ENCODE data around the gene CKS1B. TPM values are rescaled to one million over a fixed set of nuclear protein-coding genes. Genes with fewer than 3 reads are reported as not detected.

The CKS1B gene
- total RNA-seq, 1 experiment from 2014 or later = 258 TPM

GRCh38 chr1:154982897-154983648, 8.6 kb downstream of the CKS1B start, which contains the start of gene FLAD1 (continued):
- TF ChIP-seq ZNF671 (CRISPR knock-in tag; IDR thresholded peaks at IDR 0.05) (no peak), SP1 (CRISPR knock-in tag; conservative IDR thresholded peaks at IDR 0.05) (peak; percentile 74; the same call in 1 of the 2 replicates), ZNF121 (CRISPR knock-in tag; IDR thresholded peaks at IDR 0.05) (no peak), ZNF138 (CRISPR knock-in tag; conservative IDR thresholded peaks at IDR 0.05) (no peak), E2F4 (CRISPR knock-in tag; IDR thresholded peaks at IDR 0.05; ENCODE audit: borderline replicate concordance, low read depth) (no peak), TEAD1 (CRISPR knock-in tag; IDR thresholded peaks at IDR 0.05) (no peak), ZNF396 (CRISPR knock-in tag; IDR thresholded peaks at IDR 0.05; ENCODE audit: borderline replicate concordance) (no peak), FOXJ3 (CRISPR knock-in tag; IDR thresholded peaks at IDR 0.05; ENCODE audit: borderline replicate concordance) (no peak), CREM (CRISPR knock-in tag; IDR thresholded peaks at IDR 0.05) (0 out of 2 replicates have a peak, but pooled peaks have one; percentile 44), ZNF219 (CRISPR knock-in tag; IDR thresholded peaks at IDR 0.05; ENCODE audit: borderline replicate concordance) (no peak), NFYB (CRISPR knock-in tag; conservative IDR thresholded peaks at IDR 0.05; ENCODE audit: low read depth) (peak; percentile 98), ZNF532 (CRISPR knock-in tag; IDR thresholded peaks at IDR 0.05; ENCODE audit: borderline replicate concordance) (no peak), HMGA2 (CRISPR knock-in tag; IDR thresholded peaks at IDR 0.05) (no peak), NFE2L1 (CRISPR knock-in tag; IDR thresholded peaks at IDR 0.05) (no peak; the same call in 1 of the 2 replicates), SMAD4 (CRISPR knock-in tag; IDR thresholded peaks at IDR 0.05) (no peak), ZNF232 (CRISPR knock-in tag; IDR thresholded peaks at IDR 0.05) (no peak), ZNF423 (CRISPR knock-in tag; IDR thresholded peaks at IDR 0.05) (no peak), ZNF416 (CRISPR knock-in tag; IDR thresholded peaks at IDR 0.05) (no peak), CBFB (CRISPR knock-in tag; IDR thresholded peaks at IDR 0.05; ENCODE audit: low read depth) (no peak)
- TF ChIP-seq, protein P1, sequence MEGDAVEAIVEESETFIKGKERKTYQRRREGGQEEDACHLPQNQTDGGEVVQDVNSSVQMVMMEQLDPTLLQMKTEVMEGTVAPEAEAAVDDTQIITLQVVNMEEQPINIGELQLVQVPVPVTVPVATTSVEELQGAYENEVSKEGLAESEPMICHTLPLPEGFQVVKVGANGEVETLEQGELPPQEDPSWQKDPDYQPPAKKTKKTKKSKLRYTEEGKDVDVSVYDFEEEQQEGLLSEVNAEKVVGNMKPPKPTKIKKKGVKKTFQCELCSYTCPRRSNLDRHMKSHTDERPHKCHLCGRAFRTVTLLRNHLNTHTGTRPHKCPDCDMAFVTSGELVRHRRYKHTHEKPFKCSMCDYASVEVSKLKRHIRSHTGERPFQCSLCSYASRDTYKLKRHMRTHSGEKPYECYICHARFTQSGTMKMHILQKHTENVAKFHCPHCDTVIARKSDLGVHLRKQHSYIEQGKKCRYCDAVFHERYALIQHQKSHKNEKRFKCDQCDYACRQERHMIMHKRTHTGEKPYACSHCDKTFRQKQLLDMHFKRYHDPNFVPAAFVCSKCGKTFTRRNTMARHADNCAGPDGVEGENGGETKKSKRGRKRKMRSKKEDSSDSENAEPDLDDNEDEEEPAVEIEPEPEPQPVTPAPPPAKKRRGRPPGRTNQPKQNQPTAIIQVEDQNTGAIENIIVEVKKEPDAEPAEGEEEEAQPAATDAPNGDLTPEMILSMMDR (IDR thresholded peaks at IDR 0.05) = no peak
- TF ChIP-seq, protein P2, sequence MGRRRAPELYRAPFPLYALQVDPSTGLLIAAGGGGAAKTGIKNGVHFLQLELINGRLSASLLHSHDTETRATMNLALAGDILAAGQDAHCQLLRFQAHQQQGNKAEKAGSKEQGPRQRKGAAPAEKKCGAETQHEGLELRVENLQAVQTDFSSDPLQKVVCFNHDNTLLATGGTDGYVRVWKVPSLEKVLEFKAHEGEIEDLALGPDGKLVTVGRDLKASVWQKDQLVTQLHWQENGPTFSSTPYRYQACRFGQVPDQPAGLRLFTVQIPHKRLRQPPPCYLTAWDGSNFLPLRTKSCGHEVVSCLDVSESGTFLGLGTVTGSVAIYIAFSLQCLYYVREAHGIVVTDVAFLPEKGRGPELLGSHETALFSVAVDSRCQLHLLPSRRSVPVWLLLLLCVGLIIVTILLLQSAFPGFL (CRISPR knock-in tag; IDR thresholded peaks at IDR 0.05; ENCODE audit: borderline replicate concordance) = no peak
- TF ChIP-seq, protein P3, sequence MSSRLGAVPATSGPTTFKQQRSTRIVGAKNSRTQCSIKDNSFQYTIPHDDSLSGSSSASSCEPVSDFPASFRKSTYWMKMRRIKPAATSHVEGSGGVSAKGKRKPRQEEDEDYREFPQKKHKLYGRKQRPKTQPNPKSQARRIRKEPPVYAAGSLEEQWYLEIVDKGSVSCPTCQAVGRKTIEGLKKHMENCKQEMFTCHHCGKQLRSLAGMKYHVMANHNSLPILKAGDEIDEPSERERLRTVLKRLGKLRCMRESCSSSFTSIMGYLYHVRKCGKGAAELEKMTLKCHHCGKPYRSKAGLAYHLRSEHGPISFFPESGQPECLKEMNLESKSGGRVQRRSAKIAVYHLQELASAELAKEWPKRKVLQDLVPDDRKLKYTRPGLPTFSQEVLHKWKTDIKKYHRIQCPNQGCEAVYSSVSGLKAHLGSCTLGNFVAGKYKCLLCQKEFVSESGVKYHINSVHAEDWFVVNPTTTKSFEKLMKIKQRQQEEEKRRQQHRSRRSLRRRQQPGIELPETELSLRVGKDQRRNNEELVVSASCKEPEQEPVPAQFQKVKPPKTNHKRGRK (CRISPR knock-in tag; IDR thresholded peaks at IDR 0.05; ENCODE audit: borderline replicate concordance) = no peak
- TF ChIP-seq, protein P4, sequence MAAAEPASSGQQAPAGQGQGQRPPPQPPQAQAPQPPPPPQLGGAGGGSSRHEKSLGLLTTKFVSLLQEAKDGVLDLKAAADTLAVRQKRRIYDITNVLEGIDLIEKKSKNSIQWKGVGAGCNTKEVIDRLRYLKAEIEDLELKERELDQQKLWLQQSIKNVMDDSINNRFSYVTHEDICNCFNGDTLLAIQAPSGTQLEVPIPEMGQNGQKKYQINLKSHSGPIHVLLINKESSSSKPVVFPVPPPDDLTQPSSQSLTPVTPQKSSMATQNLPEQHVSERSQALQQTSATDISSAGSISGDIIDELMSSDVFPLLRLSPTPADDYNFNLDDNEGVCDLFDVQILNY (CRISPR knock-in tag; IDR thresholded peaks at IDR 0.05) = peak; percentile 85
- TF ChIP-seq, protein P5, sequence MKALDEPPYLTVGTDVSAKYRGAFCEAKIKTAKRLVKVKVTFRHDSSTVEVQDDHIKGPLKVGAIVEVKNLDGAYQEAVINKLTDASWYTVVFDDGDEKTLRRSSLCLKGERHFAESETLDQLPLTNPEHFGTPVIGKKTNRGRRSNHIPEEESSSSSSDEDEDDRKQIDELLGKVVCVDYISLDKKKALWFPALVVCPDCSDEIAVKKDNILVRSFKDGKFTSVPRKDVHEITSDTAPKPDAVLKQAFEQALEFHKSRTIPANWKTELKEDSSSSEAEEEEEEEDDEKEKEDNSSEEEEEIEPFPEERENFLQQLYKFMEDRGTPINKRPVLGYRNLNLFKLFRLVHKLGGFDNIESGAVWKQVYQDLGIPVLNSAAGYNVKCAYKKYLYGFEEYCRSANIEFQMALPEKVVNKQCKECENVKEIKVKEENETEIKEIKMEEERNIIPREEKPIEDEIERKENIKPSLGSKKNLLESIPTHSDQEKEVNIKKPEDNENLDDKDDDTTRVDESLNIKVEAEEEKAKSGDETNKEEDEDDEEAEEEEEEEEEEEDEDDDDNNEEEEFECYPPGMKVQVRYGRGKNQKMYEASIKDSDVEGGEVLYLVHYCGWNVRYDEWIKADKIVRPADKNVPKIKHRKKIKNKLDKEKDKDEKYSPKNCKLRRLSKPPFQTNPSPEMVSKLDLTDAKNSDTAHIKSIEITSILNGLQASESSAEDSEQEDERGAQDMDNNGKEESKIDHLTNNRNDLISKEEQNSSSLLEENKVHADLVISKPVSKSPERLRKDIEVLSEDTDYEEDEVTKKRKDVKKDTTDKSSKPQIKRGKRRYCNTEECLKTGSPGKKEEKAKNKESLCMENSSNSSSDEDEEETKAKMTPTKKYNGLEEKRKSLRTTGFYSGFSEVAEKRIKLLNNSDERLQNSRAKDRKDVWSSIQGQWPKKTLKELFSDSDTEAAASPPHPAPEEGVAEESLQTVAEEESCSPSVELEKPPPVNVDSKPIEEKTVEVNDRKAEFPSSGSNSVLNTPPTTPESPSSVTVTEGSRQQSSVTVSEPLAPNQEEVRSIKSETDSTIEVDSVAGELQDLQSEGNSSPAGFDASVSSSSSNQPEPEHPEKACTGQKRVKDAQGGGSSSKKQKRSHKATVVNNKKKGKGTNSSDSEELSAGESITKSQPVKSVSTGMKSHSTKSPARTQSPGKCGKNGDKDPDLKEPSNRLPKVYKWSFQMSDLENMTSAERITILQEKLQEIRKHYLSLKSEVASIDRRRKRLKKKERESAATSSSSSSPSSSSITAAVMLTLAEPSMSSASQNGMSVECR (CRISPR knock-in tag; IDR thresholded peaks at IDR 0.05; ENCODE audit: borderline replicate concordance) = 0 out of 2 replicates have a peak, but pooled peaks have one; percentile 58
